ENCODE measurements around the gene HSFX3.
"Not testable (repeated sequence)": the region's sequence is repeated elsewhere in the genome, so short reads cannot be mapped to it uniquely, and the experiment has no call there.

Gene HSFX3

GRCh38 chrX:149545545-149546543 lies 3.9 kb downstream of the HSFX3 start:
- DNase-seq (ENCODE audit: low read depth) = not testable (repeated sequence)

GRCh38 chrX:149541521-149542047 lies 8.1 kb downstream of the HSFX3 start:
- no peak for DNase-seq (ENCODE audit: low read depth)

GRCh38 chrX:149540621-149541520 lies 8.9 kb downstream of the HSFX3 start, which contains the start of gene EOLA1:
Gene EOLA1 (plus strand): TSS chrX:149541012. CDS start chrX:149545631, 4,619 bp downstream.
- DNase-seq (ENCODE audit: low read depth) = peak; percentile 79

DNA sequence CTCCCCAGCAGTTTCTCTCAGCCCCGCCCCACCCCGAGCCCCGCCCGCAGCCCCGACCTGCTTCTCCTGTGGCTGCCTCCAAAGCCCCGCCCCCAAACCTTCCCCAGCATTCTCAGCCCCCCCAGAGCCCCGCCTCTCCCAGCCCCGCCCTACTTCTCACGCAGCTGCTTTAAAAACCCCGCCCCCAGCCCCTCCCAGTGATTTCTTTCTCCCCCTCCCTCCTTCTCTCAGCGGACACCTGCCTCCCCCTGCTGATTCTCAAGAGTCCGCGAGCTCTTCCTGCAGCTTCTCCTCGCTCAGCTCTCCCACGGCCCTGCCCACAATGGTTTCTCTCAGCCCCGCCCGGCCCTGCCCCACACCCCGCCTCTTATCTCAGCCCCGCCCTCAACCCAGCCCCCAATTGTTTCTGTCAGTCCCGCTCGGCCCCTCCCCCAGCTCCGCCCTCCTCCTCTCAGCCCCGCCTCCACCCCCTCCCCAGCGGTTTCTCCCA lies 9.5 kb downstream of the HSFX3 start:
- DNase-seq (ENCODE audit: low read depth) = peak; percentile 69

DNA sequence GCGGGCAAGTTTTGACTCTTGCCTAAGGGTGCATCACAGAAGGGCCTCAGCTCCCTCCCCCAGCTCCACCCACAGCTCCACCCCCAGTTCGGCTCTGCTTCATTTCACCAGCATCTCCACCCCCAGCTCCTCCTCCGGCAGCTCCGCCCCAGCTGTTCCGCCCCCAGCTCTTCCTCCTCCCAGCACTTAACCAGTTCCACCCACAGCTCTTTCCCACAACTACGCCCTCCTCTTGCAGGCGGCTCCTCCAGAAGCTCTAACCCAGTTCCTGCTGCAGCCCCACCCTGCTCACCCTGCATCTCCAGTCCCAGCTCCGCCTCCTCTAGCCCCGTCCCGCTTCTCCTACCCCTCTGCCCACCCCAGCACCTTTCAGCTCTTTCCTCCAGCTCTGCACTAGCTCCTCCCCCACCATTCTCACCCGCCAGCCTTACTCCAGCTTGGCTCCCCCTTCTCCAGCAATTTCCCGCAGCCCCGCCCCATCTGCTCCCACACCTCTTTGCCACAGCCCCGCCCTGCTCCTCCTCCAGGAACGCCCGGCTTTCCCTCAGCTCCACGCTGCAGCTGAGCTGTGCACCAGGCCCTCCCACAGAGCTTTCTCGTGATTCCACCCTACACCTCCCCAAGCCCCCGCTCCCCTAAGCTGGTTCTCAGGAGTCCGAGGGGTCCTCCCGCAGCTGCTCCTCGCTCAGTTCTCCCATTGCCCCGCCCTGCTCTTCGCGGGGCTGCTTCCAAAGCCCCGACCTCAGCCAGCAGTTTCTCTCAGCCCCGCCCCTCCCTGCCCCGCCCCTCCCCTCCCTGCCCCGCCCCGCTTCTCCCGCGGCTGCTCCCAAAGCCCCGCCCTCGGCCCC lies 10.2 kb downstream of the HSFX3 start:
- peak; percentile 79 for DNase-seq (ENCODE audit: low read depth)

GRCh38 chrX:149537474-149537873 lies 12.2 kb downstream of the HSFX3 start:
- DNase-seq (ENCODE audit: low read depth) = not testable (repeated sequence)

DNA sequence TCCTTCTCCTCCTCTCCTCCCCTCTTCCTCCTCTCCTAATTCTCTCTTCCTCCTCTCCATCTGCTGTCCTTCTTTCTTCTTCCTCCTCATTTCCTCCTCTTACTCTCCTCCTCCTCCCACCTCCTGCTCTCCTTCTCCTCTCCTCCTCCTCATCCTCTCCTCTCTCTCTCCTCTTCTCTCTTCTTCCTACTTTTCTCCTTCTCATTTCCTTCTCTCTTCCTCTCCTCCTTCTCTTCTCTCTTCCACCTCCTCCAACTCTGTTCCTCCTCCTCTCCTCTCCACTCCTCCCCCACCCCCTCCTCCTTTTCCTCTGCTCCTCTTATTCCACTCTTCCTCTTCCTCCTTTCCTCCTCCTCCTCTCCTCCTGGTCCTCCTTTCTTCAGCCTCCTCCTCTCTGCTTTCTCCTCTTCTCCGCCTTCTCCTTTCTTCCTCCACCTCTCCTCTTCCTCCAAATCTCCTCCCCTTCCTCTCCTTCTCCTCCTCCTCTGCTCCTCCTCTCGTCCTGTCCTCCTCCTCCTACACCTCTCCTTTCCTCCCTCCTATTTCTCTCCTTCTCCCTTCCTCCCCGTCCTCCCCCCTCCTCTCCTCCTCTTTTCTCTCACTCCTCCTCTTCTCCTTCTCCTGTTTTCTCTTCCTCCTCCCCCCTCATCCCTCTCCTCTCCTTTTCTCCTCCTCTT lies 14.7 kb downstream of the HSFX3 start:
- not testable (repeated sequence) for DNase-seq (ENCODE audit: low read depth)

DNA sequence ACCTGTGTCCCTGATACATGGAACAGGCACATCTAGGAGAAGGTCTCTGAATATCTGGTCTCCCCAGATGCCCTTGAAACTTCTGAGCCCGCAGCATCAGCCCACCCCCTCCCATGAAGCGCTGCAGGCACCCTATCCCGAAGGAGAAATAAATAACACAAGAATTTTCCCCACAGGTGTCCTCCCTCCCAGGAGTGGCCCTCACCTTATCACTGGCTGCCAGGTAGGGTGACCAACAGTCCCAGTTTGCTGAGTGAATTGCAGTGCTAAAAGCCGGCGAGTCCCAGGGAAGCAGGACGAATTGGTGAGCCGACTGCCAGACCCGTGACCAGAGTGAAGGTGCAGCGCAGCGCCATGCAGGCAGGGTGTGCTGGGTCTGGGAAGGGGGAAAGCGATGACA lies 15.7 kb downstream of the HSFX3 start:
- DNase-seq (ENCODE audit: low read depth) = not testable (repeated sequence)

- not testable (repeated sequence) for DNase-seq (ENCODE audit: low read depth)
Measured at GRCh38 chrX:149532868-149533267, 16.9 kb downstream of the HSFX3 start.

DNA sequence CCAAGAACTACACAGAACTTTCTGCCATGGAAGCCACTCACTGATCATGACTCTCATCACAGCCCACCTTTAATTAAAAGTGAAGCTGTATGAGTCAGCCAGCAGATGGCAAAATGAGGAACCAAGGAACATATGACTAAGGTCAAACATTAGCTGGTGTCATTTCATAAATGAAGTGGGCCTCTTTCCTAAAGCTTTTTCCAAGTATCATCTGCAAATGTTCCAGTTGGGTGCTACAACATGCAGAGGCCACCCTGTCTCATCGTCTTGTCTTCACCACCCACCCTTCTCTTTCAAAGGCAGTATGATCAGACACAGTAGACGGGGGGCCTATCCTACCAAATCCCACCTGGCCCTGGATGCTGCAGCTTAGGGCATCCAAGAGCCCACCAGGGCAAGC lies 18.1 kb downstream of the HSFX3 start:
- no peak for DNase-seq (ENCODE audit: low read depth)

DNA sequence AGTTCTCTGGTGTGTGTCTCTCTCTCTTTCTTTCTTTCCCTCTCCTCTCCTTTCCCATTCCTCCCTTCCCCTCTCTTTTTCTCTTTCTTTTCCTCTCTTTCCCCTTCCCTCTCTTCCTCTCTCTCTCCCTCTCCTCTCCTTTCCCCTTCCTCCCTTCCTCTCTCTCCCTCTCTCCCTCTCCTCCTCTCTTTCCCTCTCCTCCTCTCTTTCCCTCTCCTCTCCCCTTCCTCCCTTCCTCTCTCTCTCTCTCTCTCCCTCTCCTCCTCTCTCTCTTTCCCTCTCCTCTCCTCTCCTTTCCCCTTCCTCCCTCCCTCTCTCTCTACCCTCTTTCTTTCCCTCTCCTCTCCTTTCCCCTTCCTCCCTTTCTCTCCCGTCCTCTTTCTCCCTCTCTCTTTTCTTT lies 21.3 kb downstream of the HSFX3 start:
- no peak for DNase-seq (ENCODE audit: low read depth)

GRCh38 chrX:149527705-149528104 lies 22.0 kb downstream of the HSFX3 start:
- no peak for DNase-seq (ENCODE audit: low read depth)

- not testable (repeated sequence) for DNase-seq (ENCODE audit: low read depth)
Measured at GRCh38 chrX:149526318-149527033, 23.2 kb downstream of the HSFX3 start.

DNA sequence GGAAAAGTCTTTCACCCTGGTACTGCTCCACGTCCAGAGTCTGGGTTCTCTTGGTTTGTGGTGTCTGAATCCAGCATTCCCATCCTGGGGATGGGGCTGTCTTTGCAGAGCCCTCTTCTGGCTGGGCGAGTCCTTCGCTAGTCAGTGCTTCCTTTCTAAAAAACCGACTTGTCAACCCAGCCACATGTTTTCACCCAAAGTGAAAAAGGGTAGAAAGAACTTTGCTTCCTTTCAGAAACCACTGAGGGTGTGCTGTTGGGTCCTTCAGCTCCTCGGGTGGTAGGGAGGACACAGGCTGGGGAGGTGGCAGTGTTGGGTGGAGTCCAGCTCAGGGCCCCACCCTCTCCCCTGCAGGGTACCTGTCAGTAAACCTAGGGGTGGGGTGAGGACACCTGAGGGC lies 23.8 kb downstream of the HSFX3 start:
- DNase-seq (ENCODE audit: low read depth) = not testable (repeated sequence)

- DNase-seq (ENCODE audit: low read depth) = not testable (repeated sequence)
Measured at GRCh38 chrX:149525389-149525788, 24.3 kb downstream of the HSFX3 start.

- no peak for DNase-seq (ENCODE audit: low read depth)
Measured at GRCh38 chrX:149522916-149523315, 26.8 kb downstream of the HSFX3 start.

DNA sequence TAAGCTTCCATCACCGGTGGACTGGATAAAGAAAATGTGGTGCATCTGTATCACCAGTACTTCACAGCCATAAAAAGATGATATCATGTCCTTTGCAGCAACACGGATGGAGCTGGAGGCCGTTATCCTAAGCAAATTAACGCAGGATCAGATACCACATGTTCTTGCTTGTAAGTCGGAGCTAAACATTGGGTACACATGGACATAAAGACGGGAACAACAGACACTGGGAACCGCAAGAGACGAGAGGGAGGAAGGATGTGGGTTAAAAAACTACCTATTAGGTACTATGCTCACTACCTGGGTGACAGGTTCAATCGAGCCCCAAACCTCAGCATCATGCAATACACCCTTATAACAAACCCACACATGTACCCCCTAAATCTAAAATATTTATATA lies 28.3 kb downstream of the HSFX3 start:
- DNase-seq (ENCODE audit: low read depth) = no peak

DNA sequence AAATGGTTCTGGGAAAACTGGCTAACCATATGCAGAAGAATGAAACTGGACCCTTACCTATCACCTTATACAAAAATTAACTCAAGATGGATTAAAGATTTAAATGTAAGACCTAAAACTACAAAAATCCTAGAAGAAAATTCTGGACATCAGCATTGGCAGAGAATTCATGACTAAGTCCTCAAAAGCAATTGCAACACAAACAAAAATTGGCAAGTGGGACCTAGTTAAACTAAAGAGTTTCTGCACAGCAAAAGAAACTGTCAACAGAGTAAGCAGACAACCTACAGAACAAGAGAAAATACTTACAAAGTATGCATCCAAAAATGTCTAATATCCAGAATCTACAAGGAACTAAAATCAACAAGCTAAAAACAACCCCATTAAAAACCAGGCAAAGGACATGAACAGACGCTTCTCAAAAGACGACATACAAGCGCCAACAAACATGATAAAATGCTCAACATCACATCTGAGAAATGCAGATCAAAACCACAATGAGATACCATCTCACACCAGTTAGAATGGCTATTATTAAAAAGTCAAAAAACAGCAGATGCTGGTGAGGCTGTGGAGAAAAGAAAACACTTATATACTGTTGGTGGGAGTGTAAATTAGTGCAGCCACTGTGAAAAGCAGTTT lies 29.0 kb downstream of the HSFX3 start:
- not testable (repeated sequence) for DNase-seq (ENCODE audit: low read depth)

GRCh38 chrX:149518236-149518635 lies 31.5 kb downstream of the HSFX3 start:
- DNase-seq (ENCODE audit: low read depth) = no peak

Measured in GM04504 (cell line).